ENCODE data around the gene FRRS1L.

FRRS1L gene, protein sequence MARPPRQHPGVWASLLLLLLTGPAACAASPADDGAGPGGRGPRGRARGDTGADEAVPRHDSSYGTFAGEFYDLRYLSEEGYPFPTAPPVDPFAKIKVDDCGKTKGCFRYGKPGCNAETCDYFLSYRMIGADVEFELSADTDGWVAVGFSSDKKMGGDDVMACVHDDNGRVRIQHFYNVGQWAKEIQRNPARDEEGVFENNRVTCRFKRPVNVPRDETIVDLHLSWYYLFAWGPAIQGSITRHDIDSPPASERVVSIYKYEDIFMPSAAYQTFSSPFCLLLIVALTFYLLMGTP

DNA sequence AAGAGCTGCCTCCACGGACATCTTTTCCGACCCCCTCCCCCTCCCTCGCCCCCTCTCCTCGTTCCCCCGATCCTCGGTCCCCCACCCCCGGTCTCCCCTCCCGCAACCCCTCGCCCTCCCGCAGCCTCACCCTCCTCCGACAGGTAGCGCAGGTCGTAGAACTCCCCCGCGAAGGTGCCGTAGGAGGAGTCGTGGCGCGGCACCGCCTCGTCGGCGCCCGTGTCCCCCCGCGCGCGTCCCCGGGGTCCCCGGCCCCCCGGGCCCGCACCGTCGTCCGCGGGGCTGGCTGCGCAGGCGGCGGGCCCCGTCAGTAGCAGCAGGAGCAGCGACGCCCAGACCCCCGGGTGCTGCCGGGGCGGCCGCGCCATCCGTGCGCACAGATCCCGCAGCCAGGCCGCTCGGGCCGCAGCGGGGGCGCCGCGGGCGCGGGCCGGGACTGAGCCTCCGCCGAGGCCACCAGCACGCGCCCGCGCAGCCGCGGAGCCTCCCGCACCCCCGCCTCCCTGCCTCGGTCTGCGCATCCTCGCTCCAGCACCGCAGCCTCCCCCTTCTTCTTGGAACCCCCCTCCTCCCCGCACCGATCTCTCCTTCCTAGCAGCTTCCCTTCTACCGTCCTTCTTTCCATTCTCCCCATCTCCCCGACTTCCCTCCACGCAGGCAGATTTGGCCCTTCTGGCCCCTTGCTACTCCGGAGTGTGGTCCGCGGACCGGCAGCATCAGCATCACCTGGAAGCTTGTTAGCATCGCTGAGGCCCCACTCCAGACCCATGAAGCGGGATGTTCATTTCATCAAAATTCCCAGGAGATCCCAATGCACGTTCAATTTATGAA lies at the start of gene FRRS1L:
Gene FRRS1L, minus strand, starts transcription at position 479 of the 831 bp plus-strand sequence. Its CDS starts 111 bp downstream, at position 368.
- no peak for DNase-seq (ENCODE audit: low read depth)

DNA sequence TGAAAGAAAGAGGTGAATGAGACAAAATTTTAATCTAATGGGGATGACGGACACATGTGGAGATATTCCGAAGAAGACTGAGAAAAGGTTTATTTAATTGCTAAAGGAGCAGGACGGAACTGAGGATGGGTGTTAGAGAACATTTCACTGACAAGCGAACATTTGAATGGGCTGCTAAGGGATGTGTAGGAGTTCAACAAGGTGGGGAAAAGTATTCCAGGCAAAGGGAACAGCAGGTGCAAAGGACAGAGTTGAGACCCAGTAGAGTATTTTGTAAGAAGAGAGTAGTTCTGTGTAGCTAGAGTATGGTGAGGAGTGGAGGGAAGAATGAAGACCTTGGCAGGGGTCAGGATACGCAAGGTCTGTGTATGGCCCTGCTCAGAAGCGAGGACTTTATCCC lies 47.4 kb upstream of the FRRS1L start:
- DNase-seq (ENCODE audit: low read depth), result no peak

DNA sequence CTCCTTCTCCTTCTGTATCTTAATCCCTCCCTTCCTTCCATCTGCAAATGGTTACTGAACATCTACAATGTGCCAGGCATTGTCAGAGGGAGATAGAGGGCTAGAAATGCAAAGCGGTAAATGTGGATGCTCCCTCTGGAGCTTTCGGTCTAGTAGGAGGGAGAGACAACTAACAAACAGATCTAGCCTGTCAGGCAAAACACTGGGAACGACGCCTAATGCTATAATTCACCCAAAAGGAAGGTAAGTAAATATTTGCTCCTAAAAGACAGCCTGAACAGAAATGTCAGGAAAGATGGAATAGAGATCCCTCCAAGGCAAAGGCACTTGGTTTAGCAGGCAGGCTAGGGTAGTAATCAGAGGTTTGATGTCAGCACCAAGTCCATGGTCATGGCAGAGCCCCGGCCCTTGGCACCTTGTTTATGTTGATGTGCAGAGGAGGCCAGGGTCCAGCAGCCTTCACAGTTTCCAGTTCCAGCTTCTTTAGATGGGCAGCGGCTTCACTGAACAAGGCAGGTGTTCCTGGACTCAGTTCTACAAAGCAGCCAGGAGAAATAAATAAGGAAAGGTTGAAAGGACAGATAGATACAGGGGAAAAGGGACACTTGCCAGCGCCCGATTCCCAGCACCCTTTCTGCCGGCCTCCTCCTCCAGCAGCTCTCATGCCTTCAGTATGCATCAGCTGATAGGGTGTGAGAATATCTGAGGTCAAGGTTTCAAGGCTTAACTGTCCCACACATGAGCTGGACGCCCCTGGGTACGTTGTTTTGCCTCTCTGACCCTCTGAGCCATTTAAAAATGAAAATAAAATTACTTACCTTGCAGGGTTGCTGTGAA lies 46.5 kb upstream of the FRRS1L start:
- no peak for DNase-seq (ENCODE audit: low read depth)

DNA sequence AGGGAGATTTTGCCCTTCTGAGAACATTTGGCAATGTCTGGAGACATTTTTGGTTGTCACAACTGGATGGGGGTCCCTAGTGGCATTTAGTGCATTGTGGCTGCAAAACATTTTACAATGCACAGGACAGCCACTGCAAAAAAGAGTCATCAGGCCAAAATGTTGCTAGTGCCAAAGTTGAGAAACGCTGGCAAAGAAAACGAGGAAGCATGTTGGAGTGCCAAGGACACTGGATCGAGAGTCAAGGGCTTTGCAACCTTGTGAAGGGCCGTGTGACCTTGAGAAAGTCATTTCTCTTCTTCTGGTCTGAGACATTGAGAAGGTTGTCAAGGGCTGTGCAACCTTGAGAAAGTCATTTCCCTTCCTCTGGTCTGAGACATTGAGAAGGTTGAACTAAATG lies 45.7 kb upstream of the FRRS1L start:
- no peak for DNase-seq (ENCODE audit: low read depth)

DNA sequence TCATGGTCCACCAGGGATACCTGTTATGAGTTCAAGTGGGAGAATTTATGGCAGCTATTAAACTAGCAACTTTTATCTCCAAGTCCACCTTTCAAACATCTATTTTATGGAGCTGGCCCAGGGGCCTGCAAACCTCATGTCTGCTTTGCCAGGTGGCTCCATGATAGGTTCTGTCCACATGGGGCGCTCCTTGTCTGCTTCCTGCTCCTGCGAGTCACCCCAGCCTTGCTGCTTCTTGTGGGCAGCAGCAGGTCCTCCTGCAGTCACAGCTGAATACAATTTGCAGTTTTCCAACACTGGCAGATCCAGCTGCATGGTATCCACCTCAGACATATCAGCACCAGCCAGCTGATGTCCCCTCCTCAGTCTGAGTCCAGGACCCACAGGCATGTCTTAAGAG lies 39.6 kb upstream of the FRRS1L start:
- no peak for DNase-seq (ENCODE audit: low read depth)

DNA sequence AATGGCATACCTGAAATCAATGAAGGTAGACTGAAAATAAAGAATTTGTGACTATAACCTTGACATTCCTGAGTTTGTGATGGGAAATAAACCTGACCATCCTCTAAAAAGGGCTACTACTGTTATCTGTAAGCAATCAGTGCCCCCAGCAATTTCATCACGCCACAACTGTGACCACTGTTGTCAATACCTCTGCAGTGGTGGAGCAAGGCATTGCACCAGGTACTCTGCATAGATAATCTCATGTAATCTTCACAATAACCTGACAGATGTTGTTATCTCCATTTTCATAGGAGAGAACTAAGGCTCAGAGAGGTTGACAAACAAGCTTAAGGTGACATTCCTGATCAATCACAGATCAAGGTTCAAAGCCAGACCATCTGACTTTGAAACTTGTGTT lies 38.5 kb upstream of the FRRS1L start:
- DNase-seq (ENCODE audit: low read depth), result no peak

DNA sequence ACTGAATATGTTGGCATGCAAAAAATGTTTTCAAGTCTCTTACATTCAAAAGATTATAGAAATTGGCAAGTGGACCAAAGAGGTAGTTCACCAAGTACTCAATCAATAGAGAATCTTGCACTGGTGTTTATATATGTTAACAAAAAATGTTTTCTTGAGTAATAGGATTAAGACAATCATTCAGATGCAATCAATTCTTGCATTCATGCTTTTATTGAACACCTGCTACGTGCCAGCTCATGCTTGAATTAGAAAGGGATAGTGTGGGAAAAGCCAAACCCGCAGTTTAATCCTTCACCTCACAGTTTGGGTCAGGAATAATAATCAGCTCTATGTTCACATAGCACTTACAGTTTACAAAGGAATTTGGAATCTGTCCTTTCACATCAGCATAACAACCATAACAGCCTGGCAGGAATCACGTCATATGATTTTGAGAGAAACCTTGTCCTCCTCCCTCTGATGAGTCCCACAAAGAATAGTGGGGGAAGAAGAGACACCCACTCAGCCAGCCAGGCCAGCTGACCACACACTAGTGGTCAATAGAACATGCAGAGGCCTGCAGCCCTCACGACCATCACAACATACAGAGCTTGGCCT lies 36.8 kb upstream of the FRRS1L start:
- DNase-seq (ENCODE audit: low read depth), result no peak

DNA sequence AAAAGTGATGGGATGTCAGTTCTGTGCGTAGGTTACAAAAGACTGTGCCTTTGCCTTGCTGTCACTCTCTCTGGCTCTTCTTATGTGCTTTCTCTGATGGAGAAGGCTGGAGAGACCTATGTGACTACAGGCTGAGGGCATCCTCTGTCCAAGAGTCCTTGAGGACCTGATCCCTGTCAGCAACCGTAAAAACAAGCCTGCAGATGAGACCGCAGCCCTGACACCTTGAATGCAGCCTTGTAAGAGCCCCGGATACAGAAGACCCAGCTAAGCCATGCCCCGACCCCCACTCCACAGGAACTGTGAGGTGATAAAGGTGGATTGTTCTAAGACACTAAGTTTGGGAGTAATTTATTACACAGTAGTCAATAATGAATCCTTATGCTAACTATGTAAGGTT lies 32.6 kb upstream of the FRRS1L start:
- no peak for DNase-seq (ENCODE audit: low read depth)

DNA sequence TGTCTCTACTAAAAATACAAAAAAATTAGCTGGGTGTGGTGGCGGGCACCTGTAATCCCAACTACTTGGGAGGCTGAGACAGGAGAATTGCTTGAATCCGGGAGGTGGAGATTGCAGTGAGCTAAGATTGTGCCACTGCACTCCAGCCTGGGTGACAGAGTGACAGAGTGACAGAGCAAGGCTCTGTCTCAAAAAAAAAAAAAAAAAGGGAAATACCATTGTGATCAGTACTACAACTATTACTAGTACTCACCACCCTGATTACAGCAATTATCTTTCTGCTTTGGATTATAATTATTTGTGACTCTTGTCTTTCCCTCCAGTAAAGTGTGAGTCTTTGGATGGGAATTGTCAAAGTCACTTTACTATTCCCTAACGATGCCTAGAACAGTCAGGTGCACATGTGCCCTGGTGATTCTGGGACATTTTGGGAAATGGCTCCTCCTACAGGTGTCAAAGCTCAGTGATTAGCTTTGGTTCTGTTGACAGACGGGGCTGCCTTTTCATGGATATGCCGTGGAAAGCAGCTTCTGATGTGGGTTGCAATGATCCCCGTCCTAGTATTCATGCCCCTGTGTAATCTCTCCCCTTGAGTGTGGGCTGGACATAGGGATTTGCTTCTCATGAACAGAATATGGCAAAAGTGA lies 31.8 kb upstream of the FRRS1L start:
- DNase-seq (ENCODE audit: low read depth), result no peak

DNA sequence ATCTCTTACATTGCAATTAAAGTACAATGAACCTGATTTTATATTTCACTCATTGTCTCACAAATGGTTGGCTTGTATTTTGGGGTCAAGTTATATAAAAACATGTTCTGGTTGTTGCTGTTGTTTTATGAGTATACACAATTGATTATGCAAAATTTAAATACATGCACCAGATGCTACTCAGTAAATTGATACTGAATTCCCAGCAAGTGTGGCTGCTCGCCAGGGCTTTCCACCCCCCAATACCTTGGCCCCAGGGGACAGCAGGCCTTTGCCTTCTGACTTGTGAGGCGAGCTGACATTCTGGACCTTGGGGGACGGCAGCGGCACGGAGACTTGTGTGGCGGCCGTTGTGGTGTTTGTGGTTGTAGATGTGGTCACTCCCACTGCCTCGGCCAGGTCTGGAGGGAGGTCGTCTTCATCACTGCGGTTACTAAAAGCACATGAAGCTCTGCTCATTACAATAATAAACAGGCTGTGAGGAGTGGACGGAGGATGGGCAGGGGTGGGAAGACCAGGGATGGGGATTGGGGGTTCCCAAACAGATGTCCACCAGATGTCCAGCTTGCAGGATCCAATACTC lies 27.0 kb upstream of the FRRS1L start:
- DNase-seq (ENCODE audit: low read depth), result no peak

DNA sequence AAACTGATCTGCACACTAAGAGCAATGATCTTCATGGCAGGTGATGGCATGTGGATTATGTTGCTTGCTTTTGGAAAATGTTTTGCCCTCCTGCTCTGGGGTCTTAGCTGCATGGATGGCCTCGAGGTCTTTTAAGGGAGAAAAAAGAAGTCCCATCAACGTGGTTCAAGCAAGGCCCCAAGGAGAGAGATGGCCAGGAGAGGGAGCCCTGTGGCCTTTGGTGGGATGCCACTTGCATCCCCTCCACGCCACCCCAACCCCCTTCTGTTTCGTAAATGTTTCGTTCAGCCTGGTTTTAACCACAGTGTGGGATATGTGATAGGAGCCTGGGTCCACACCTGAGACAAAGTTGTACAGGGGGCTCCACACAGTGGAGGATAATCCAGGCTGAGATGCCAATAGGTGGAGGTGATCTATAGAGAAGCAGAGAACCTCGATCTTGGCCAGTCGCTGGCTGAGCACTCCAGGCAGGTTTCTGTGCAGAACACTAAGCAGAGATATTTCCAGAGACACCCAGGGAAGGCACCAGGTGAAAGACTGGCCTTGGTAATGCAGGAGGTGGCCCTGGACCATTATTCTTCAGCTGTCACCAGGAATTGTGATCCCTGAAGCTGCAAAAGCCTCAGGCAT lies 25.8 kb upstream of the FRRS1L start:
- DNase-seq (ENCODE audit: low read depth), result no peak

DNA sequence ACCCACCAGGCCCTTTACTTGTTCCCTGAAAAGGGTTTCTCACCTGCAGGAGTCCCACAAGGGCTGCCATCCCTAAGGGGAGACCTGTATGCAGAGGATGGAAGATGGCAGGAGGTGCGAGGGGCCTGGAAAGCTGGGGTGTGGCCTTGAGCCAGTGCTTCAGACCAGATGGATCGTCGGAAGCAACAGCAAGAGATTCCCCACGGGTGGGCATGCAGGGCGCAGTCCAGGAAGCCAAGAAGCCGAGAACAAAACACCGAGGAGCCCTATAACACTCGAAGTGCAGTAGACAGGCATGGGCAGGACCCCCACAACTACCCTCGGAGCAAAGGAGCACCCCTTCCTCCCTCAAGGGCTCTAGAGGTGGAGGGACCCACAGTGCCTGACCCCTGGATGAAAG lies 24.7 kb upstream of the FRRS1L start:
- DNase-seq (ENCODE audit: low read depth), result no peak

DNA sequence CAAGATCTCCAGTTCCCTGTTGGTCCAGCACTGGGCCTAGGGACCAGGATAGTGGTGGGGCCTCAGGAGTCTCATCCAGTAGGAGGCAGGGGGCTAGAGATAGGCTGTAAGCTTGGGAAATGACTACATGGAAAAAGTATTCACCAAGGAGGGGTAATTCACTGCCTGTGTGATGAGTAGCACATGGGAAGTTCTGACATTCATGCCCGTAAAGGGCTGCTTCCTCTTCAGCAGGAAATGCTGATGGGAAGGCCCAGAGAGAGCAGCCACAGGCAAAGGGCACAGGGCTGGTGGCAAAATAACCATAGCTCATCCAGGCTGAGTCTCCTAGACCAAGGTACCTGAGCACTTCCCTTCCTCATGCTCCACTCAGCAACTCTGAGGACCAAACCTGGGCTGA lies 23.1 kb upstream of the FRRS1L start:
- no peak for DNase-seq (ENCODE audit: low read depth)

DNA sequence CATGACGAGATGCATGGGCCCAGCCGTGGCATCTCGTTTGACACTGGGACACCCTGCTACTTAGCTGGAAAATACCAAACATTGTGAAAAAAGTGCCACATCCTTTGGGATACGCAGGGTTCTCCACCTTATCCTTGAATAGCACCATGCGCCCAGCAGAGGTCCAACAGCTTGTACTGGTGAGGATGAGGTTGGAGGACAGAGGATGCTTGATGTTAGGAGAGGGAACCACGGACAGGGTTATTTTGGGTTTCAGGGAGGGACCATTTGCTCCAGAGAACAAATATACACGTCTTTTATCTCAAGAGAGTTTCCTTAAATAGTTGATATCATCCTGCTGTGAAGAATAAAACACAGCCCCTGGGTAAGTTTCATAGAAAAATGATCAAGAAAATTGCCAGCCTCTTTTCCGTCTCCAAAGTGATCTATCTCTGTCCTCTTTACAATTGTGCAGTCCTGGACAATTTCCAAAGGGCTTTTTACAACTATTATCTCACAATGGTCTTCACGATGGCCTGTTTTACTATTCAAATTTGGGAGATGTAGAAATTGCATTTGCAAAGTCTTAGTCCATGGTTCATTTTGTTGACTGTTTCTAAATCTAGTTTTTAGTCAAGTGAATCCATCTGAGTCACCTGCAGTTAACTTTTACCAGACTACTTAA lies 19.9 kb upstream of the FRRS1L start:
- DNase-seq (ENCODE audit: low read depth), result no peak

DNA sequence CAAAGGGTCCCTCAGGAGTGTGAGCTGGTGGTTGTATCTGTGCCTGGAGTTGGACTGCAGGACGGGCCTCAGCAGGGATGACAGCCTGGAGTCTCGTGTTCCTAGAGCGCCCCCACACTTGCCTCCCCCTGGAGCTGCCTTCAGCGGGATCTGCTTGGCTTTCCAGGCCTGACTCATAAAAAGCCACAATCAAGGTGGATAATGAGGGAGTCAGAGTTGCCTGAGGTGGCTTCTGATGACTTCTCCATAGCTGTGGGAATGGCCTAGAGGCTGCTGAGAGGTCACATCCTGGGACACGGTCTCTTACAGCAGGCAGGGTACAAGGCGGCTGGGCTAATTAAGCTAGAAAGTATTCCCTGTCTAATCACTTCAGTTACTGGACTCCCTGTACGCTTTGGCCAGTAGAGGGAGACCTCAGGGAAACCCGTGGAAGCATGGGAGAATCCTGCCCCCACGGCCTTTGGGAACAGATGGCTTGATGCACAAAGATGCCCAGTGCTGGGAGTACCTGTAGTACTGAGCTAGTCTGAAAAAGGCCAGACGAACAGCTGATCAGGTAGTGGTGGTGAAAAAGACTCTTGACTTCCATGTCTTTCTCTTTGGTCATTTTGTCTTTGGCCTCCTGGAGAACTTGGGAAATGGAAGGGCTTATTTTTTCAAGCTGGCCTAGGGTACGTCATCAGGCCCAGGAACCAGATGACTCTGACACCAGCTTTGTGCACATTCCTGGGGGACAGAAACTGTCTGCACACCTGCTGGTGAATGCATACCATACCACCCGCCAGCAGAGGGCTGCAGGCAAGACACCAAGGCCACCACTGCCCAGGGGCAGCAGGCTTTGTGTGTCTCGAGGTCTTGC lies 16.1 kb upstream of the FRRS1L start:
- no peak for DNase-seq (ENCODE audit: low read depth)

DNA sequence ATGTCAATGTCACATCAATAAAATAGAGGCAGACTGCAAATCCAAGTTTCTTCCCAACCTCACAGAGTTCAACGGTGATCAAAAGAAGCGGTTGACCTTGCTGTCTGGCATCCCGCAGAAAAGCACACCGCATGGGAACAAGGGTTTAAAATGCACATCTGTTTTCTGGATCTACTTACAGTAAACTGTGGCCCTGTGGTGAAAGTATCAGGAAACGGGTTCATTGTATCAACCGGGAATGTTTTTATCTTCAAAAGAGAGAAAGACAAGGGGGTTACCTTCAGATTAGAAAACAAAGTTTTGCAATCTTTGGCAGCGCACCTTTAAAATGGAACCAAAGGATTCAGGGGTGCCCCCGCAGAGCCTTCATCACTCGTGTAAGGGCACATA lies 15.5 kb upstream of the FRRS1L start:
- DNase-seq (ENCODE audit: low read depth), result no peak

DNA sequence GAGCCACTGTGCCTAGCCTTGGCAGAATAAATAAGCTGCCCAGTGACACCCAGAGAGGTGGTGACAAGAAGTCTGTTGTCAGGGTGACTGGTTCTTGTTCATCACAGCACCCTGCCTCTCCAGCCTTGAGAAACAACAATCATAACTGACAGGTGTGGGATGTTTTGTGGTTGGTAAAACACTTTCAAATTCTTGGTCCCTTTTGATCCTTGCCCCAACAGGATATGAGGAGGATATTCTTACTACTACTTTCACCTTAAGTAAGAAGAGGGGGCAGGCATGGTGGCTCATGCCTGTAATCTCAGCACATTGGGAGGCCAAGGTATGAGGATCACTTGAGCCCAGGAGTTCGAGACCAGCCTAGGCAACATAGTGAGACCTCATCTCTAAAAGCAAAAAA lies 14.2 kb upstream of the FRRS1L start:
- DNase-seq (ENCODE audit: low read depth), result no peak

DNA sequence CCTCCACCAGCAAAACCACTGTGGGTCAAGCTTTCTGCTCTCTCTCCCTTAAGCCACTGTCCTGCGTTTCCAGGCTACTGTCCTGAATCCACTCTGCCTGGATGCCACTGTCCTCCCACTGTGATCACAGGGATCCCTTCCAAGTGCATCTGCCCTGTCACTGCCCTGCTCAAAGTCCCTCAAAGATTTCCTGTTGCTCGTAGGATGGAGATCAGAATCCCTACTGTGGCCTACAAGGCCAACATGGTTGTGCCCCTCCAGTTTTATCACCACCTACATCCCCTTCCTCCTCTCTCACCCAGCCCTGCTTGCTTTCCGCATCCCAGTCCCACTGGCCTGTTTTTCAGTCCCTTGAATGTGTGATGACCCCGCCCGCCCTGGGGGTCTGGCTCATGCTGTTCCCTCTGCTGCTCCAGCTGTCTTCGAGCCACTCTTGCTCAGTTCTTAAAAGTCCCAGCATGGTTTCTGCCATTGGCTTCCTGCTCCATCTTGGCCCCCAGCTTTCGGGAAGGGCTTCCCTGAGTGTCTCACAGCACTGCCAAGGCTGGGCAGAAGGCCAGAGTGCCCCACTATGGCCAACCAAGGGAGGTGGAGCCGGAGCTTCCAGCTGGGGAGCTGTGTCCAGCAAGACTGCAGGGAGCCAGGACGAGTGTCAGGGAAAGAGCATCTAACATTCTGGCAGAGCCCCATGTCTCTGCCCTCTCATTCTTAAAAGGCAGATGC lies 12.9 kb upstream of the FRRS1L start:
- no peak for DNase-seq (ENCODE audit: low read depth)

DNA sequence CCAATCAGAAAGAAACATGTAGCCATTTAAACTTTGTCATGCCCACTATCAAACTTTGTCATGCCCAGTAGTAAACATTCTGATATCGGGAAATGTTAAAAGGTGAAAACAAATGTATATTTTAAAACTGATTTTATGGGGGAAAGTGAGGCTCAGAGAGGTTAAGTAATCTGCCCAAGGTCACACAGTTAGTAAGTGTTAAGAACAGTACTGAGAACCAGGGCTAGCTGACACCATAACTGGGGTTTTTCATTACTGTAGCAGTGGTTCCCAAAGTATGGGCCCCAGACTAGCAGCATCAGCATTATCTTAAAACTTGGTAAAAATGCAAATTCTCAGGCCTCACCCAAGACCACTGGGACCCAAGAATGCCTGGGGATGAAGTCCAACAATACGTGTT lies 9.9 kb upstream of the FRRS1L start:
- DNase-seq (ENCODE audit: low read depth), result no peak
